Activated naive CD4-positive, alpha-beta T cell (primary cell): ENCODE measurements around the gene TMPRSS13.
"Not testable (repeated sequence)": the region's sequence is repeated elsewhere in the genome, so short reads cannot be mapped to it uniquely, and the experiment has no call there.

ENCODE experiments used
- DNase-seq, 4 experiments: peaks; one replicate each; lab custom pipeline; 2025; lab: John Stamatoyannopoulos, UW

The TMPRSS13 gene

DNA sequence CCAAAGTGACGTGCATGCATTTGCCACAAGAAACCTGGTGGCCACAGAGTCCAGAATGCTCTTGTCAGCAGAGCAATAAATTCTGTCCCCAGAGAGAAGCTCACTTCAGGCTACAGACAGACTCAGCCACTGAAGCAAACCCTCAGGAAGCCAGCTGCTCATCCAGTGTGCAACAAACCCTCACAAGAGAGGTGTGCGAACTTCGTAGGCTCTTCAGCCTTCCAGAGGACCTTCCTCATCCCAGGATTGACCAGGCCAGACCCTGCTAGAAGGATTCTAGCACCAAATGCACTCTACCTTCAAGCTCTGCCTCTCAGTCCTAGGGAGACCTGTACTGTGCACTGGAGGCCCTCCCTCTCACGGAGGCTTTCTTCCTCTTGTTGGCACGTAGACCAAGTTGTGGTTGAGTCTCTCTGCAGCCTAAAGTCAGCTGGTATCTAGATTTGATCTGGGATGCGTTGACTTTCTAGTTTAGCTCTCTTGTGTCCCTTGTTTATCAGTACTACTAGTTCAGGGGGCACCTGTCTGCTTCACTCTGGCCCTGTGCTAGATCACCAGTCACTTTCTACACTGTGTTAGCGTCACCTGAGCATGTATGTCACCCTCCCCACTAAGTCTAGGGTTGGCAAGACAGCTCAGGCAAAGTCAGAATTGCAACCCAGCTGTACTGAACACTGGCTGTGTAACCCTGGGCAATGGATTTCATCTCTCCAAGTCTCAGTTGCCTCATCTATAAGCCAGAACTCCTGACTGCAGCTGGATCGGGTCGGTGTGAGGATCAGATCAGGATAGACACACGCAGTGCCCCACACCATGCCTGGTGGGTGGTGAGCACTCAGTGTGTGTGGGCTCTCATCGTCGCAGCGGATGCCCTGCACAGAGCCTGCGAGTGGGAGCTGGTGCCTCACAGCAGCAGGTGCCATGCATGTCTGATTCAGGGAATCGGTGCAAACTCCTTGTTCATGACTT lies 22.1 kb upstream of the TMPRSS13 start:
- peak in 1 of 4 experiments; percentile 35 for DNase-seq

DNA sequence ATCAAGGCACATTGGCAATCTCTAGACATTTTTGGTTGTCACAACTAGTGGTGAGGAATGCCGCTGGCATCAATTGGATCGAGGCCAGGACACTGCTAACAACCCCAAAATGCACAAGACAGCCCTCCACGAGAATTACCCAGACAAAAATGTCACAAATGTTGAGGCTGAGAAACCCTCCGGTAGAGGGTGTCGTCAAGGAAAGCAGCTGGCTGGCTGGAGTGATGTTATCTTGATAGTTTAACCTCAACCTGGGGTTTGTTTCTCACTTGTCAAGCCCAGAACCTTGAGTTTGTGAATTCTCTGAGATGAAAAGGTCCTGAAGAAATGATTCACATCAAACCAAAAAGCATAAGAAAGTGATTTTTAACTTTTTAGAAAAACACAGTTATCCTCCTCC lies 21.1 kb upstream of the TMPRSS13 start:
- DNase-seq = peak in 1 of 4 experiments; percentile 39

DNA sequence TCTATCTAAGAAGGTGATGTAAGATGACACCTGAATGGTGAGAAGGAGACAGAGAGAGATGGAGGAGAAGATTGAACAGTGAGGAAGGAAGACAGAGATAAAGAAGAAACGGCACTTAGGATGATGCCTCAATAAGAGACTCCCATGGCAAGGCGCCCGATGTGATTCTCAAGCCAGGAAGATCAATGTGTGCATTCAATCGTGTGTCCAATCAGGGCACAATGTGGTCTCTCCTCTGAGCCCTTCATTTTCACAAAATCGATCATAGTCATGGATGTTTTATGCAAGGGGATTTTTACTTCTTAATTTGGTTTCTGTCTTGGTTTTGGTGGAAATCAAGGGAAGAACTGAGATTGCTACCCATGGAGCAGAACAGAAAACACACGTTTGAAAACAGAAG lies 19.9 kb upstream of the TMPRSS13 start:
- no peak for DNase-seq

DNA sequence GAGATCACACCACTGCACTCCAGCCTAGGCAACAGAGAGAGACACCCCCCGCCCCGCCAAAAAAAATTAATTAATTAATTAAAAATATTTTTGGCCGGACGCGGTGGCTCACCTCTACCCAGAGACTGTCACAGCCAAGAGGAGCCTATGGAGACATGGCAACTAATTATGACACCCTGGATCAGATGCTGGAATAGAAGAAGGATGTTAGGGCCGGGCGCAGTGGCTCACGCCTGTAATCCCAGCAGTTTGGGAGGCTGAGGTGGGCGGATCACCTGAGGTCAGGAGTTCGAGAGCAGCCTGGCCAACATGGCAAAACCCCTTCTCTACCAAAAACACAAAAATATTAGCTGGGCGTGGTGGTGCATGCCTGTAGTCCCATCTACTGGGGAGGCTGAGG lies 19.3 kb upstream of the TMPRSS13 start:
- not testable (repeated sequence) for DNase-seq

DNA sequence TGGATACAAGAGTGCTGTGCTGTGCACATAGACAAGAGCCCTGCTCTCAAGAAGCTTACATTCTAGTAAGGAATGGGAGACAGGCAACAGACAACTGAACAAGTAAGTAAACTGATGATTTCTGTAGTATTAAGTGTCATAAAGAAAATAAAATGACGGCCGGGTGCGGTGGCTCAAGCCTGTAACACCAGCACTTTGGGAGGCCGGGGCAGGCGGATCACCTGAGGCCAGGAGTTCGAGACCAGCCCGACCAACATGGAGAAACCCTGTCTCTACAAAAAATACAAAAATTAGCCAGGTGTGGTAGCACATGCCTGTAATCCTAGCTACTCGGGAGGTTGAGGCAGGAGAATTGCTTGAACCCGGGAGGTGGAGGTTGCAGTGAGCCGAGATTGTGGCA lies 18.5 kb upstream of the TMPRSS13 start:
- DNase-seq = not testable (repeated sequence)

DNA sequence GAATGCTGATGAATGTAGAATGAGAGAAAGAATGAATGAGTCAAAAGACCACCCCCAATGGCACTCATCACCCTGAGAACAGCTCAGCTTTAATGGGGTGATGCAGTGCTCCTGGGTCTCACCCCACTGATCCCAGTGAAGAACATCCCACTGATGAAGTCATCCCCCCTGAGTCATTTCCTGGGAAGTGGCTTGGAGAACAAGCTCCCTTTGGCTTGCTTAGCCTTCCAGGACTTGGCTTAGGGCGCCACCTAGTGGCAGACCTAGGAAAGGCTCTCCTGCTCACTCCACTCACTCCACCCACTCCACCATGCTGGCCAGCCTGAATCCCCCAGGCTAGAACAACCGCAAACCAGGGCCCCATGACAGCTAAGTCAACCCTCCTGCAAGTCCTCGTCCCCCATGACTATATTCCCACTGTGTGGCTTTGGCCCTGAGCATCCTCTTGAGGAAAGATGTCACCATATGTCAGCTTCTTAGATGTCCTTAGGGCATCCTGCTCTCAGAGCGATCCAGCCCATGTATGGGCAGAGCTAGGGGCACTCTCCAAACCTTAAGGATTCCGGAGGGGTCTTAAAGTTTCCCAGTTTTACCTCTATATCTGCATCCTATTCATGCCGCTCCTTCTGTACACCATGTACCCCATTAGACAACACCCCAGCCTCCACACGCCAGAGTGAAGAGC lies 17.8 kb upstream of the TMPRSS13 start:
- DNase-seq = peak; percentile 47 to 76 (median 72)

DNA sequence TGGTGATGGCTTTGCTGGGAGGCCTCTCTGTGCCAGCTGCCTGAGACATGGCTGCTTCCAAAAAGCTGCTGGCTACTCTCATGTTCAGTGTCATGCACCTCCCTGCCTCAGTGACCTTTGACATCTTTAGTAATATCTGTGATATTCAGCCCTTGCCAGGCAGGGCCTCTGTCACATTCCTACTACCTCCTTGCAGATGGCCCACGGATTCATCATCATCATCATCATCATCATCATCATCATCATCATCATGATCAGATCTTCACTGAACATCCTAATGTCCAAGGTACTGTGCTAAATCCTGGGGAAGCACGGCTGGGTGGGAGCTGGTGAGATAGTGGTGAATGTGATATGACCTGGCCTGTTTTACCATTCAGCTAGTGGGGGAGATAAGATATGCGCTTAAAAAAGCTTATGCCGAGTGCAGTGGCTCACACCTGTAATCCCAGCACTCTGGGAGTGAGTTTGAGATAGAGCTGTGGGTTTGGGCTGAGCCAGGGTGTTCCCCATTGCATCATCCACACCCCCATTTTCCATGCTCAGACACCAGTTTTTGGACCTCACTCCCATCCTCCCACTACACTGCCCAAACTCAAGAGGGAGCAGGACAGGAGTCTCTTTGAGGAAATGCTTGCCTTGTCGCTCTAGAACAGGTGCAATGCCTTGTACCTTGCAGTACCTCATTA lies 17.1 kb upstream of the TMPRSS13 start:
- DNase-seq = no peak

DNA sequence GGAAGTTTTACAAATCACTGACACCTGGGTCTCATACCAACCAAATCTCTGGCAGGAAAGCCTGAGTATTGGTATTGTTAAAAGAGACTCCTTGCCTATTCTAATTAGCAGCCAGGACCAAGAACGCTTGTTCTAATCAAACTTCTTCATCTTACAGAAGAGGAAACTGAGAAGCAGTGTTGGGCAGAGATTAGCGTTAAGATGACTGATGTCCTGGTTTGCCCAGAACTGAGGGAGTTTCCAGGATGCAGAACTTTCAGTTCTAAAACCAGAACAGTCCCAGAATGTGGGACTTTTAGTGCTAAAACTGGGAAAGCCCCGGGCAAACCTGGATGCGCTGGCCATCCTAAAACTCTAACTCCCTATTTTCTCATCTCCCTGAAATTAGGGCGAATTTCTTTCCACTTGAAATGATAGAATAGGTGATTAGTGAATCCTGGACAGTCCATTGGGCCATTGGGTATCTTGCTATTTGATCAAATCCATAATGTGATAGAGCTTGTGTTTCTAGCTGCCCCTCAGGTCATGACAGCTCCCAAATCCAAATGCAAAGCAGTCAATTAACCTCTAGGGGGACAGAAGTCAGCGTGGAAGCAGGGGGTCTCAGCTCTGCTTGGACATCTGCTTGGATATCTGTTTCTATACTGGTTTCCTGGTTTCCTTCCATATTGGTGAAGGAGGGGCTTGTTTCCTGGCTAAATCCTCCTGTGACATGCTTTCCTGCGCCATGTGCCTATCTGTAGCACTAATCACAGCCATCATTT lies 16.0 kb upstream of the TMPRSS13 start:
- DNase-seq = no peak

DNA sequence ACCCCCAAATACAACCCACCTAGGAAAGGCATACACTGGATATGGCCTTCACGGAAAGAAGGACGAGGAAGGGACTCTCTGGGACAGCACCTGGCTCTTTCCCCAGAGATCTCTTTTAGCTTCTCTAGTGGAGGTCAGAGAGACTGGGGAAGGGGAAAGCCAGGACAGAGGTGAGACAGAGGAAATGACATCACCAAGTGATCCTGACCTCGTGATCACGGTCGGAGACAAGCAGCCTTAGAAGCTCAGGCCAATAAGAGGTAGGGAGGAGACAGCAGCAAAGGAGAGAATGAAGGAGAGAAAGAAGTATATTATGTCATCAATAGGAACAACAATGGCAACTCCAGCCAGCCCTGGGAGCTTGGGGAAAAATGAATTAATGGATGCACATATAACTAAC lies 15.4 kb upstream of the TMPRSS13 start:
- DNase-seq = no peak

DNA sequence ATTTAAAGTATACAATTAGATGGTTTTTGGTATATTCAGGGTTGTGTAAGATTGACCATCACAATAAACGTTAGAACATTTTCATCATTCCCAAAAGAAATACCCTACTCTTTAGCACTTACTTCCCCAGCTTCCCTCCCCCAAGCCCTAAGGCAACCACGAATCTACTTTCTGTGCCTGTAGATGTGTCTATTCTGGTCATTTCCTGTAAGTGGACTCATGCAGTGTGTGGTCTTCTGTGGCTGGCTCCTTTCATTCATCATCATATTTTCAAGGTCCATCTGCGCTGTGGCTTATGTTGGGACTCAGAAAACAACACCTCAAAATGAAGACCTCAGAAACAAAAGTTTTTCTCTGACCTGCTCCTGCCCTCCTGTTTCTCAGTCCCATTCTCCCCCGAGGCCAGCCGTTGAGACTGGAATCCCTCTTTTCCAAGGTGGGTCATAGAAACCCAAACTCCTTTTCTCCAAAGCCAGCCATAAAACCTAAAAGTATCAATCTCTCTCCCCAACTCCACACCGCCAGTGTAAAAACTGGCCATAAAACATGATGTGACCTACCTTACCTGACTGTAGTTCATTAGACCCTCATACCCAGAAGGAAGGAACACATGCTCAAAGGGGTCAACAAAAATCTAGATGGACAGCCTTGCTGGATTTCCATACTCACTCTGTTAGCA lies 12.9 kb upstream of the TMPRSS13 start:
- no peak for DNase-seq

DNA sequence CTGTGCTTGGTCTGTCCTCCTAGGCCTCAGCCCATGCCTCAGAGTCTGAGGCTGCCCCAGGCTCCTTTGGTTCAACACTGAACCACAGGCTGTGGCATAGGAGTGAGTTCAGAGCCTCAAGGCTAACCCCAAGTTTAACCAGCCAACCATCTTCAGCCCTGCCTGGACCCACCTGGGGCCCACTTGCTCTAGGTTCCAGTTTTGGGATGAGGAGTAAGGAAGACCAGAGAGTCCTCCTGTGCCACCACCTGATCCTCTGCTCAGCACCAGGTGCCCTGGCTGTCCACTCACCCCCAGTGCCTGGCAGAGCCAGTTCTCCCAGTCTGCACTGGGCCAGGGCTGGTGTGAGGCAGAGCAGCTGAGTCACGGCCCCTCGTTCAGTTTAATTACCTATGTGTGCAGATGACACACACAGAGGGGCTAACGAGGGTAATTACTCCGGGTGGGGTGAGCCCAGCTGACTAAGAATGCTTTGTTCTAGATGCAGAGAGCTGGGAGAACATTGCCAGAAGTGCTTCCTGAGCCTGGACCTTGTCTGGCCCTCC lies 12.0 kb upstream of the TMPRSS13 start:
- no peak for DNase-seq

DNA sequence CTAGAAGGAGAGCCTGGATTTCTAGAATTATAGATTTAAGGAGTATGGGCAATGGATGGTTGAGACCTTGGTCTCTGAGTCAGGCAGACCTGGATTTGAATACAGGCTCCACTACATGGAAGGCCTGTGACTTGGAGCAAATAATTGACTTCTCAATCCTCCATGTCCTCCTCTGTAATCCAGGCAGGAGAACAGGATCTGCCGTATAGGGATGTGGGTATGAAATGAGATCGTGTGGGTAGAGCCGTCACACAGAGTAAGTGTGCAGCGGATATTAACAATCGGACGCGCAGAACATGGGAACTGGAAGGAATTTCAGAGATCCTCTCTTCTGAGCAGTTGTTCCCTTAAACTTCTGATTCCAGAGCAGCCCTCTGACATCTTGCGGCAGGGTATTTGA lies 11.5 kb upstream of the TMPRSS13 start:
- no peak for DNase-seq

DNA sequence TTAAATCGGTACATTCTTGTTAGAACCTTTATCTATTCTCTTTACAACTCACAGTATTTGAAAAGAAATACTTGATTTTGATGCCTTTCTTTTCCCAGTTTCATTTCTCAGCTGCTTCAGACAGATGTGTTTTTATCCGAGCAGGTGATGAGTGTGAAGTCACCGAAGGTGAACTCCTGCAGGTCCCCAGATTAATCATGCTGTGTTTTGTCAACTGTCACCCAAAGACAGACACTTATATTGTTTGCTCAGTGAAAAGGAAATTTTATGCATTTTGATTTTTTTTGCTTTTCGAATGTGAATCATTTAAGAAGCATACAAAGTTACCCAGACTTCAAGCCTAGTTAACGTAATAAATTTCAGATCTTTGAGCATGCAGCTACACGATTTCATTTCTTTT lies 7.8 kb upstream of the TMPRSS13 start:
- DNase-seq = no peak

DNA sequence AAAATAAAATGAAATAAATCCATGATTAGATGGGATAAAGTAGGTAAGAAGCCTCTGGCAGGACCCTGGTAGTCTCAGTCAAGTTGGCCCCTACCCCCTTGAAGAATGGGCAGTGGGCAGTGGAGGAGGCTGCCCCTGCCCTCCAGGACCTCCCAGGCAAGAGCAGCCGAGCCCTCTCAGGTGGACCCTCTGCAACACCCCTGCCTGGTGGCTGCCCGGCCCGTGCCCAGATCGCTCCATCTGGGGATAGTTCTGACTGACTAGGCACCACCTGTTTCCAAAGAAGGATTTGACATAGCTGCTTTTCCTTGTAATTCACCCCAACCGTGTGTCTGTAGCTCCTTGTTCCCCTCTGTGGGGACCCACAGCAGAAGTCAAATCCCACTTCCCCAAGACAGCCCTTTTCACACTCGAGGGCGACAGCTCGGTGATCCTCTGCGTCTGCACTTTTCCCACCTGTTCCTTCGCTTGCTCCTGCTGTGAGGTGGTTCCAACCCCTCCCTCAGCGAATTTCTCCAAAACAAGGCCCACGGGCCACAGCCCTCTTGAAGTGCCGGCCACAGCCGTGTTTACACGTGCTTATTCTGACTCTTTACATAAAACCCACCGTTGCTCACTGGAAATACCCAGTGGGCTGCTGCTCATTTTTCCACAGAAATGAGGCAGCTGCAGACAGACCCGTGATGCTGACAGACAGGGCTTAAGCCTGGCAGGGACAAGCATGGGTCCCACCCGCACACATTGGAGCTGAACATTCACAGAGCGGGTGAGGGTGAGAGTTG lies 5.5 kb upstream of the TMPRSS13 start:
- no peak for DNase-seq

DNA sequence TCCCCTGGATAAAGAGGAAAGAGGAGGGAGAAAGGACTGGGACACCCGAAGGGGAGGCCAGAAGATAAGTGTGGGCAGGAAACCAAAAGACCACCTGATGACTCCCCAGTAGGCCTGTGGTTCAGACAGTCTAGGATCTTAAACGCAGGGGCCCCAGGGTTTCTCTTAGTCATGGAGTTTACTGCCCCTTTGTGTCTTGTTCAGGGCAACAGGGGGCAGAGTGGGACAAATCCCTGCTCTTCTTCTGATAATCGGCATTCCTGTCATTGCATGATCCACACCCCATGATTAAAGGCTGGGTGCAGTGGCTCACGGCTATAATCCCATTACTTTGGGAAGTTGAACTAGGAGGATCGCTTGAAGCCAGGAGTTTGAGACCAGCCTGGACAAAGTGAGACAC lies 4.7 kb upstream of the TMPRSS13 start:
- DNase-seq = no peak

DNA sequence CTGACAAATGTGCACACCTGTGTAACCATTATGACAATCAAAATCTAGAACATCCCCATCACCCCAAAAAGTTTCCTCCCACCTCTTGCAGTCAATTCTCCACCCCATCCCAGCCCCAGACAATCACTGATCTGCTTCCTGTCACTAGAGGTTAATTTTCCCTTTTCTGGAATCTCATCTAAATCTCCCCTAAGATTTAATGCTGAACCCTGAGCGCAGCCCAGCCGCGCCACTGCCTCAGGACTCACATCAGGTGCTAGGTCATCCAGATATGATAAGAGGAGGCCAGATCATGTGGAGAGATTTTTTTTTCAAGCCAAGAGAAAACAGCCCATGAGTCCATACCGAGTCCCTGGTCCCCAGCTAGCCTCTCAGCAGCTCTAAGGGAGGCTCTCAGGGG lies 4.3 kb upstream of the TMPRSS13 start:
- DNase-seq = no peak

DNA sequence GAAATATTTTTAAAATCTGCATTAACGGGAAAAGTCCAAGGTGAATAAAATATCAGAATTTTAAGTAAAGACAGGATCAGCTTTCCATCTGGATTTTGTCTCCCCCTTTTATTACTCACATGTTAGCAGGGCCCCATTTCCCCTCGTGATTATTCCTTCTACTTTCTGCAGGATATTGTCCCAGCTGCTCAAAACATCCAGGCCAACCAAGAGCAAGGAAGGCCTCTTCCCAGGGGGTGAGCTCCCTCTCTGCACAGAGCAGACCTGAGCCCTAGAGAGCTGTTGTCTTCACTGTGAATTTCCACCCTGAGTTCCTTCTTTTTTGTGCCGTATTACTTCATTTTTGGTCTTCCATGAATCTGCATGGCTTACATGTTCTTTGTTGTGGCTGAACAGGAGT lies 3.7 kb upstream of the TMPRSS13 start:
- no peak for DNase-seq

DNA sequence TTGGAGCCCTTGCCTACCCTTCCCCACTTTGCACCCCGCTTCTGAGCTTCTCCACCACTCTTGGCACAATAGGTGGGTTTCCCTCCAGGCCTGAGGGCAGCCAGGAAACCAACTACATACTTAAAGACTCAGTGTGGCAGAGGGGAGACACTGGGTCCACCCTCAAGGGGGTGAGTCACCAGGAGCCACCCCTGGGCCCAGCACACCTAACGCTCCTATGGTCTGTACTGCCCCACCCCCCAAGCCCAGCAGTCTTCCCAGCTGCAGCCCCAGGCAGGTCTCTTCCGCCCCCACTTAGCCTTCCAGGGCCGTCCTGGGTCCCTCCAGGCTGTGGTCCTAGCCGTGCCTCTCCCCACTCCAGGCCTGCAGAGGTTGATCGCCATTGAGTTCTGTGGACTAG lies 3.2 kb upstream of the TMPRSS13 start:
- no peak for DNase-seq

DNA sequence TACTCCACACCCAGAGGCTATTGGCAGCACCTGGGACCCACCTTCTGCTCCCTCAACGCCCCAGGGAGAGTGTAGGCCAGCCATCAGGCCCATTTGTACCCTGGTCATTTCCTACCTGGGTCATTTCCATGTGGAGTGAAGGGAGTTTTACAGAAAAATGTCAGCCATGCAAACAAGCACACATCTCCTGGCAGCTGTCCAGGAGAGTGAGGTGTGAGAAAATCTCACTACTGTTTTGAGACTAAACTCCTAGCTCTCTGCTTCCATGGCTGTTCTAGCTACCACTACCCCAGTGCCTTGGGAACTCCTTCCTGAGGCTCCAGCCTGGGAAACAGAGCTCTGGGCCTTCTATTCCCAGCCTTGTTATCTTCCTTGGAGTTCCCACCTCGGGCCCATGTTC lies 2.8 kb upstream of the TMPRSS13 start:
- DNase-seq = no peak

DNA sequence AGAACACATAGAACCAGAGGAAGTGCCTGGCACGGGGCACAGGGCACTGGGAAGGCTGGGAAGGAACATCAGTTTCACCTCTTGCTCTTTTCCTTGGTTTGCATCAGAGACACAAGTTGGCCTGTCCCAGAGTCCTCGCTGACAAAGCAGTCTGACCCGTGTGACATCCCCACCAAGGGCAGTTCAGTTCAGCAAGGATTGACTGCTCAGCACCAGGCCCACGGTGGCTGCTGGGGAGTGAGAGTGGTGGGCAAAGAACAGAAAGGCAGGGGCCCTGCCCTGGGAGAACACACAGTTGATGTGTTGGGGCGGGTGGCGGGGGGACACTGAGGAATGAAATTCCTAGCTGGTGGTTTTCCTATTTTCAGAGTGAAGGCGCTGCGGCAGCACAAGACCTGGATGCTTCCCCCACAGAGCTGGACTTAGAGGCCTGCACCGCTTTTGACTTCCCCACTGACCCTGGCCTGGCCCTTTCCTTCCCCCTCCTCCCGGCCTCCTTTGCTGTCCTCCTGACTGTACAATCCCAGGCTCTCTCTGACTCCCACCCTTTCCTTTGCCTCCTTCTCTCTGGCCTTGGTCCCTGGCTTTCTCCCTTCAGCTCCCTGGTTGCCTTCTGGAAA lies 2.2 kb upstream of the TMPRSS13 start:
- DNase-seq = no peak
